HG03439 (cell line): Measurements from ENCODE around the gene NCEH1.
"Not testable (repeated sequence)": the region's sequence is repeated elsewhere in the genome, so short reads cannot be mapped to it uniquely, and the experiment has no call there.

Experiments
- ATAC-seq: cut with Tn5 transposase; IDR thresholded peaks from one replicate; pipeline ENCODE4 v1.9.1; 2021; ENCODE audit warnings: mild to moderate bottlenecking, moderate library complexity; ENCODE audit not compliant: unreplicated experiment

The NCEH1 gene

GRCh38 chr3:172676196-172676922 lies 34.5 kb downstream of the NCEH1 start:
- no peak for ATAC-seq

GRCh38 chr3:172675441-172676193 lies 35.2 kb downstream of the NCEH1 start:
- ATAC-seq, result no peak

GRCh38 chr3:172673210-172673679 lies 37.6 kb downstream of the NCEH1 start:
- no peak for ATAC-seq

GRCh38 chr3:172669021-172669420 lies 41.8 kb downstream of the NCEH1 start:
- no peak for ATAC-seq

GRCh38 chr3:172666873-172667694 lies 43.8 kb downstream of the NCEH1 start:
- peak; percentile 94 for ATAC-seq

- ATAC-seq, result no peak
These were observed 44.5 kb downstream of the NCEH1 start for GRCh38 chr3:172666181-172666872.

- ATAC-seq, result not testable (repeated sequence)
These were observed 45.4 kb downstream of the NCEH1 start for GRCh38 chr3:172665510-172665909.

- ATAC-seq, result not testable (repeated sequence)
These were observed 50.4 kb downstream of the NCEH1 start for GRCh38 chr3:172660421-172660820.

GRCh38 chr3:172659246-172660002 lies 51.4 kb downstream of the NCEH1 start:
- no peak for ATAC-seq

- no peak for ATAC-seq
These were observed 52.3 kb downstream of the NCEH1 start for GRCh38 chr3:172658344-172659245.

- ATAC-seq, result no peak
These were observed 54.3 kb downstream of the NCEH1 start for GRCh38 chr3:172656602-172657001.

GRCh38 chr3:172655388-172655787 lies 55.5 kb downstream of the NCEH1 start:
- ATAC-seq, result no peak

- no peak for ATAC-seq
These were observed 56.4 kb downstream of the NCEH1 start for GRCh38 chr3:172654470-172654869.

- no peak for ATAC-seq
These were observed 57.8 kb downstream of the NCEH1 start for GRCh38 chr3:172653004-172653572.

- no peak for ATAC-seq
These were observed 58.8 kb downstream of the NCEH1 start for GRCh38 chr3:172651936-172652625.

- ATAC-seq, result no peak
These were observed 60.9 kb downstream of the NCEH1 start for GRCh38 chr3:172649987-172650386.

GRCh38 chr3:172648747-172649146 lies 62.1 kb downstream of the NCEH1 start:
- no peak for ATAC-seq

- ATAC-seq, result no peak
These were observed 63.0 kb downstream of the NCEH1 start for GRCh38 chr3:172647823-172648222.
